ENCODE results near the gene ZNF292.
"Not testable (repeated sequence)": the region's sequence is repeated elsewhere in the genome, so short reads cannot be mapped to it uniquely, and the experiment has no call there.

Gene ZNF292

GRCh38 chr6:87220997-87221396, 65.6 kb downstream of the ZNF292 start:
- DNase-seq = no peak

GRCh38 chr6:87222676-87223075, 67.3 kb downstream of the ZNF292 start:
- DNase-seq = no peak

- DNase-seq = no peak
Observed at GRCh38 chr6:87224971-87225370, 69.6 kb downstream of the ZNF292 start.

- DNase-seq = no peak
Observed at GRCh38 chr6:87225511-87225910, 70.1 kb downstream of the ZNF292 start.

GRCh38 chr6:87225937-87226336, 70.6 kb downstream of the ZNF292 start:
- DNase-seq = no peak

- no peak for DNase-seq
Observed at GRCh38 chr6:87230801-87231200, 75.4 kb downstream of the ZNF292 start.

- DNase-seq = no peak
Observed at GRCh38 chr6:87237804-87238203, 82.4 kb downstream of the ZNF292 start.

- DNase-seq = not testable (repeated sequence)
Observed at GRCh38 chr6:87239098-87239635, 83.8 kb downstream of the ZNF292 start.

GRCh38 chr6:87241304-87241703, 85.9 kb downstream of the ZNF292 start:
- DNase-seq = no peak

- DNase-seq = no peak
Observed at GRCh38 chr6:87242311-87242710, 86.9 kb downstream of the ZNF292 start.

GRCh38 chr6:87243812-87244211, 88.4 kb downstream of the ZNF292 start:
- no peak for DNase-seq

GRCh38 chr6:87244380-87244779, 89.0 kb downstream of the ZNF292 start:
- no peak for DNase-seq

- no peak for DNase-seq
Observed at GRCh38 chr6:87250019-87250418, 94.7 kb downstream of the ZNF292 start.

- DNase-seq = no peak
Observed at GRCh38 chr6:87251225-87251624, 95.9 kb downstream of the ZNF292 start.

- no peak for DNase-seq
Observed at GRCh38 chr6:87251725-87252124, 96.4 kb downstream of the ZNF292 start.

GRCh38 chr6:87257046-87257445, 101.7 kb downstream of the ZNF292 start:
- no peak for DNase-seq

GRCh38 chr6:87257565-87257964, 102.2 kb downstream of the ZNF292 start:
- DNase-seq = no peak

GRCh38 chr6:87257975-87258374, 102.6 kb downstream of the ZNF292 start:
- no peak for DNase-seq

- DNase-seq = no peak
Observed at GRCh38 chr6:87259791-87260190, 104.4 kb downstream of the ZNF292 start.

- no peak for DNase-seq
Observed at GRCh38 chr6:87261534-87261933, 106.2 kb downstream of the ZNF292 start.

GRCh38 chr6:87264481-87264880, 109.1 kb downstream of the ZNF292 start:
- no peak for DNase-seq

- DNase-seq = no peak
Observed at GRCh38 chr6:87274660-87275274, 119.4 kb downstream of the ZNF292 start.

GRCh38 chr6:87276624-87277023, 121.3 kb downstream of the ZNF292 start:
- no peak for DNase-seq

GRCh38 chr6:87277123-87277522, 121.8 kb downstream of the ZNF292 start:
- DNase-seq = no peak

- no peak for DNase-seq
Observed at GRCh38 chr6:87279196-87279595, 123.8 kb downstream of the ZNF292 start.
